Endothelial cell of umbilical vein (primary cell): ENCODE measurements around the gene C20orf144.

Source experiments
- EZH2 ChIP-seq: IDR thresholded peaks from 2 replicates; pipeline ENCODE4 v1.6.1; 2012; ENCODE audit warnings: borderline replicate concordance, low read depth, mild to moderate bottlenecking, moderate library complexity, low read length, inconsistent platforms; ENCODE audit not compliant: severe bottlenecking
- FOS ChIP-seq: IDR thresholded peaks from 2 replicates; pipeline ENCODE4 v1.6.1; 2011; ENCODE audit warnings: mild to moderate bottlenecking, low read length, moderate library complexity, borderline replicate concordance; ENCODE audit not compliant: insufficient read depth
- GATA2 ChIP-seq: IDR thresholded peaks from 2 replicates; pipeline ENCODE4 v1.7.0; 2011; ENCODE audit warnings: low read depth, mild to moderate bottlenecking, moderate library complexity, mixed read lengths, low read length; ENCODE audit not compliant: insufficient read length, insufficient read depth
- JUN ChIP-seq: IDR thresholded peaks from 2 replicates; pipeline ENCODE4 v1.6.1; 2011; ENCODE audit warnings: borderline replicate concordance, low read depth; ENCODE audit not compliant: insufficient read length, insufficient read depth
- MYC ChIP-seq: IDR thresholded peaks from one replicate; pipeline ENCODE4 v1.6.1; 2011; ENCODE audit warnings: mild to moderate bottlenecking, low read depth, low read length
- POLR2A ChIP-seq: IDR thresholded peaks from 2 replicates; pipeline ENCODE4 v1.6.1; 2012; ENCODE audit warnings: low read depth, mild to moderate bottlenecking, control low read depth, low read length
- POLR2AphosphoS5 ChIP-seq: IDR thresholded peaks from 2 replicates; pipeline ENCODE4 v1.6.1; 2012; ENCODE audit warnings: low read depth, mild to moderate bottlenecking, control low read depth, low read length, moderate library complexity; ENCODE audit not compliant: insufficient read depth
- TF ChIP-seq, protein P1 (sequence below), 2 donors: IDR thresholded peaks; 1 replicate in 1 of 2; 2 replicates in 1 of 2; pipeline ENCODE4 v1.5.1; 2011; ENCODE audit warnings: low read length in 2 of 2, mild to moderate bottlenecking in 2 of 2, moderate library complexity in 2 of 2, control low read depth in 1 of 2, inconsistent platforms in 1 of 2, low read depth in 1 of 2; ENCODE audit not compliant: insufficient read depth in 1 of 2; ENCODE audit errors: extremely low read depth in 1 of 2
- TF ChIP-seq, protein P2 (sequence below): IDR thresholded peaks from 2 replicates; pipeline ENCODE4 v1.6.1; 2011; ENCODE audit not compliant: insufficient read depth, insufficient read length

DNA sequence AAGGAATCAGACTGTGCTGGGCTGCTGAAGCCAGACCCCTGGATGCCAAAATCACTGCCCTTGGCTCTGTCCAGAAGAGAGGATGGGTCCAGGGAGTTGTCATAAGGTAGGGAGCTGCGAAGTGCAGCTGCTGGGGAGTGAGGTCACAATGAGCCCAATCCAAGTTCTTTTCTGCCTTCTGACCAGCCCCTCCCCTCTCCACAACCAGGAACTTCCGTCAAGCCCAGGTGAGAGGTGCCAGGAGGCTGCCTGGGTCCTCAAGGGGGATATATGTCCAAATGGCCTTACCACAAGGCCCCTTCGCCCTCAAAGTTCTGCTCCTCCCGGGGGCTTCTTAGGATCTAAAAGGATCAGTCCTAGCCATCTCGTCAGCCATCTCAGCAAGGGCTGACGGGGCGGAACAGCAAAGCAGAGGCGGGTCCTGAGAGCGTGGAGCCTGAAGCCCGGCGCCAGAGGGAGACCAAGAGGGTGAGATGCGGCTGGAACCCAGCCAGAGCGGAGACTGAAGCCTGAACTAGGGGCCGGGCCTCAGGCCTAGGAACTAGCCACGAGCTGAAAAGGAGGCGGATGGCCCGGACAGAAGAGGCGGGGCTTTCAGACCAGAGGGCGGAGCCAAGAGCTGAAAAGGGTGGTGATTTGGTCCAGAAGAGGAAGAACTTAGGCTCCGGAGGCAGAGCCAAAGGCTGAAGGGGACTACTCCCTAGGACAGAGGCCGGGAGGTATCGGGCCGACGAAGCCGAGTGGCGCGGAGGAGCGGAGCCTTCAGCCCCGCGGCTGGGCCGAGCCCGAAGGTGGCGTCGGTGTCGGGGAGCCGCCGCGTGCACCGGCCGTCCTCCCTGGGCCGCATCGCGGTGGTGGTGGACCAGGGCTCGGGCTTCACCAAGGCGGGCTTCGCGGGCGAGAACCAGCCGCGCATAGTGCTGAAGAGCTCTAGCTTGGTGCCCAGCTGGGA, 4.4 kb downstream of the C20orf144 start, which contains the start of gene ACTL10:
- TF ChIP-seq, protein P1, sequence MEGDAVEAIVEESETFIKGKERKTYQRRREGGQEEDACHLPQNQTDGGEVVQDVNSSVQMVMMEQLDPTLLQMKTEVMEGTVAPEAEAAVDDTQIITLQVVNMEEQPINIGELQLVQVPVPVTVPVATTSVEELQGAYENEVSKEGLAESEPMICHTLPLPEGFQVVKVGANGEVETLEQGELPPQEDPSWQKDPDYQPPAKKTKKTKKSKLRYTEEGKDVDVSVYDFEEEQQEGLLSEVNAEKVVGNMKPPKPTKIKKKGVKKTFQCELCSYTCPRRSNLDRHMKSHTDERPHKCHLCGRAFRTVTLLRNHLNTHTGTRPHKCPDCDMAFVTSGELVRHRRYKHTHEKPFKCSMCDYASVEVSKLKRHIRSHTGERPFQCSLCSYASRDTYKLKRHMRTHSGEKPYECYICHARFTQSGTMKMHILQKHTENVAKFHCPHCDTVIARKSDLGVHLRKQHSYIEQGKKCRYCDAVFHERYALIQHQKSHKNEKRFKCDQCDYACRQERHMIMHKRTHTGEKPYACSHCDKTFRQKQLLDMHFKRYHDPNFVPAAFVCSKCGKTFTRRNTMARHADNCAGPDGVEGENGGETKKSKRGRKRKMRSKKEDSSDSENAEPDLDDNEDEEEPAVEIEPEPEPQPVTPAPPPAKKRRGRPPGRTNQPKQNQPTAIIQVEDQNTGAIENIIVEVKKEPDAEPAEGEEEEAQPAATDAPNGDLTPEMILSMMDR (IDR thresholded peaks at IDR 0.05; ENCODE audit: extremely low read depth in 1 of 2, insufficient read depth in 1 of 2, low read depth in 1 of 2, low read length in 2 of 2) = peak in 1 of 2 donors; percentile 53
- TF ChIP-seq, protein P2, sequence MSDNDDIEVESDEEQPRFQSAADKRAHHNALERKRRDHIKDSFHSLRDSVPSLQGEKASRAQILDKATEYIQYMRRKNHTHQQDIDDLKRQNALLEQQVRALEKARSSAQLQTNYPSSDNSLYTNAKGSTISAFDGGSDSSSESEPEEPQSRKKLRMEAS = no peak
- TF ChIP-seq POLR2AphosphoS5 (peak; percentile 86), GATA2 (no peak), POLR2A (peak; percentile 87), EZH2 (no peak), FOS (no peak), MYC (no peak), JUN (no peak)
